Endothelial cell of hepatic sinusoid (primary cell): ENCODE data around the gene ZNF892.
"Not testable (repeated sequence)": the region's sequence is repeated elsewhere in the genome, so short reads cannot be mapped to it uniquely, and the experiment has no call there.

Source experiments
- in situ Hi-C: cut with HindIII; loops from 2 replicates; pipeline ENCODE4 v1.10.0; 2017; ENCODE audit warnings: low sequenced_read_pairs

ZNF892 gene

DNA sequence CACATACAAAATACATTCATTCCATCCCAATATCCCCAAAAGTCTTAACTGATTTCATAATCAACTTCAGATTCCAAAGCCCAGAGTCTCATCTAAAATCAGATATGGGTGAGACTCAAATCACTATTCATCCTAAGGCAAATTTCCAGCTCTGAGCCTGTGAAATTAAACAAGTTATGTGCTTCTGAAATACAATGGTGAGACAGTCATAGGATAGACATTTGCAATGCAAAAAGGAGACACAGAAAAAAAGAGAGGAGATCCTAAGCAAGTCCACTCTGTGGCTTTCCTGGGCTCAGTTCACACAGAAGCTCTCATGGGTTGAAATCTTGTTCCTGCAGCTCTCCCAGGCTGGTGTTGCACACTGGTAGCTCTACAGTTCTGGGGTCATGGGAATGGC, 18.3 kb downstream of the ZNF892 start:
- in situ Hi-C loops, result no loop called here

DNA sequence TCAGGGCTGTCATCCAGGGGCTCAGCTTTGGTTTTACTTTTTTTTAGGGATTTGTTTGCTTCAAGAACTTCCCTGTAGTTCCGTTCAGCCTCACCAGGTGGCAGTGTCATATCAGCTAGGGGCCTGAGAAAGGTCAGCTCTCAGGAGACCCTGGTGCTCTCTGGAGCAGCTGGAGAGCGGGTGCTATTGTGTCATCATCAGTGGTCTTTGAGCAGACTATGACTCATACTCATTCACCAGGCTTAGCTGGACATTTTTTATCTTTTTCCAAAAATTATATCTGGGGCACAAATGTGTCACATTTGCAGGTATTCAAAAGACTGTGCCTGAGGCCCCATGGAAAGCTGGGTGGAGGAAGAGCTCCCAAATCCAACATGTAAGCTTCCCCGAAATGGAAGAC, 24.4 kb downstream of the ZNF892 start:
- in situ Hi-C loops, result no loop called here

DNA sequence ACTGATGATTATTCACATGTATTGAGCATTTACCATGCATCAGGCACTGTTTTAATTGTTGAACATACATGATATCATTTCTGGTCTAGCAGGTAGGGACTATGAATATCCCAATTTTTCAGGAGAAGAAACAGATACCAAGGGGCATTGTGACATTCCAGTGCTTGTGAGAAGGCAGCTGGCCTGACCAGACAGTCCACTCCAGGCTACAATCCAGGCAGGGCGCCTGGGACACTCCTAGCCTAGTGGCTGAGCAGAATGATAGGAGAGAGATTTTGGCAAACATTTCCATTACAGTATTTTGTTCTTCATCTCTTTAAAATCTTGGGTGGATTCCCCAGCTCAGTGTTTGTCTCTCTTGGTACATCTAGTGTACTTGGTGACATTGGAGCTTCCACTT, 24.9 kb downstream of the ZNF892 start:
- in situ Hi-C loops, result no loop called here

DNA sequence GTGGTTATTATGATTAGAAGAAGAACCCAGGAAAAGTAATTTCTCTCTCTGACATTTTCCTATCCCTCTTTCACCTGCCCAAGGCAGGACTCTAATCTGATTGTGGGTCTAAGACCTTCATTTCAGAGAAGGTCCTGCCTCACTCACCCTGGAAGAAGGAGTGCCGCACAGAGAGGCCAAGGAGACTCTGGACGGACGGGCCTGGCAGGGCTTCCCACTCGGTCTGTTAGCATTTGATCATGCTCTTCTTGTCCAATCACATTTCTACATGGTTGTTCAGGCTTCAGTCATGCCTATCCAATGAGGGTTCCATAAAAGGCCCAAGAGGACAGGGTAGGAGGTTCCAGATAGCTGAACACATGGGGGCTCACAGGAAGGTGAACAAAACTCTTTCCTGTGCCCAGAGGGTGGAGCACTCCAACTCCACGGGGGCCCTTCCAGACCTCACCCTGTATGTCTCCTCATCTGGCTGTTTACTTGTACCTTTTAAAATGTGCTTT, 27.0 kb downstream of the ZNF892 start:
- in situ Hi-C loops, result no loop called here

DNA sequence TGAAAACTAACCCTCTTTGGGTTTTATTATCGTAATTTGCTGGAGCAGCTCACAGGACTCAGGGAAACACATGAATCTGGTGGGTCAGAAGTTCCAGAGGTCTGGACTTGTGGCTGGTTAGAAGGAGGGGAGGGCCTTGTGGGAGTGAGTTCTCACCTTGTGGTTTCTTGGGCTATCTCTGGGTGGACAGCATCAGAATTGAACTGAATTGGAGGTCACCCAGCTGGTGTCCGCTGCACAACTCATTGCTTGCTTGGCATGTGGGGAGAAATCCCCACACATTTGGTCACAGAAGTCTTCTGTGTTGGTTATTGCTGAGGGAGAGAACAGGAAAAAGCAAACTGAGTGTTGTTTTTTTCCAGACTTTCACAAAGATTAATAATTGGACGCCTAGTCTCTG, 27.5 kb downstream of the ZNF892 start:
- in situ Hi-C loops, result no loop called here

DNA sequence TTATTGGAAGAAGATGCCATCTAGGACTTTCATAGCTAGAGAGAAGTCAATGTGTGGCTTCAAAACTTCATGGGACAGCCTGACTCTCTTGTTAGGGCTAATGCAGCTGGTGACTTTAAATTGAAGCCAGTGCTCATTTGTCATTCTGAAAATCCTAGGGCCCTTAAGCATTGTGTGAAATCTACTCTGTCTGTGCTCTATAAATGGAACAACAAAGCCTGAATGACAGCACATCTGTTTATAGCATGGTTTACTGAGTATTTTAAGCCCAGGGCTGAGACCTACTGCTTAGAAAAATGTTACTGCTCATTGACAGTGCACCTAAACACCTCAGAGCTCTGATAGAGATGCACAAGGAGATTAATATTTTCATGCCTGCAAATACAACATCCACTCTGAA, 30.8 kb downstream of the ZNF892 start:
- in situ Hi-C loops, result no loop called here

DNA sequence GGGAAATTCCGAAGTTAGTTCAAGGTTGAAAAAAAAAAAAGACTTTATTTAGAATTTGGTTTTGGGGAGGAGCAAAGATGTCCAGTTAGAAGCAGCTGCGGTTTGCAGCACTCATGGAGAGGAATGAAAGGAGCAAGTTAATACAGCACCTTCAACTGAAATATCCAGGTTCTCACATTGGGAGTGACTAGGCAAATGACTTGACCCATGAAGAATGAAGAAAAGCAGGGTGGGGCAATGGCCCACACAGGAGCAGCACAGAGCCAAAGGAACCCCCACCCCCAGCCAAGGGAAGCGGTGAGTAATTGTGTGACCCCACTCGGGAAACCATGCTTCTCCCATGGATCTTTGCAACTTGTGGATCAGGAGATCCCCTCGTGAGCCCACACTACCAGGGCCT, 32.8 kb downstream of the ZNF892 start:
- in situ Hi-C loops, result no loop called here

DNA sequence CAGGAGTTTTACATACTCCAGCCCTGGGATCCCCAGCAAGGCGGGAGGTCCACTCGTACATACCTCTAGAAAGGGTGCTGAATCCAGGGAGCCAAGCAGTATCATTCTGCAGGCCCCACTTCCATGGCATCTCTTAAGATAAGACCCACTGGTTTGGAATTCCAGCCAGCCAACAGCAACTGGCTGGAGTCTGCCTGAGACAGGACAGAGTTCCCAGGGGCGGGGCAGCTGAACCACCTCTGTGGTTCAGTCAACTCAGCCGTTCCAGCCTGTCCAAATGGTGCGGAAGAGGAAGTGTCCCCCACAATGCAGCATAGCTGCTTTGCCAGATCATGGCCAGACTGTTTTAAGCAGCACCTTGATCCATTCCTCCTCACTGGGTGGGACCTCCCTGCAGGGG, 33.2 kb downstream of the ZNF892 start:
- in situ Hi-C loops, result no loop called here

DNA sequence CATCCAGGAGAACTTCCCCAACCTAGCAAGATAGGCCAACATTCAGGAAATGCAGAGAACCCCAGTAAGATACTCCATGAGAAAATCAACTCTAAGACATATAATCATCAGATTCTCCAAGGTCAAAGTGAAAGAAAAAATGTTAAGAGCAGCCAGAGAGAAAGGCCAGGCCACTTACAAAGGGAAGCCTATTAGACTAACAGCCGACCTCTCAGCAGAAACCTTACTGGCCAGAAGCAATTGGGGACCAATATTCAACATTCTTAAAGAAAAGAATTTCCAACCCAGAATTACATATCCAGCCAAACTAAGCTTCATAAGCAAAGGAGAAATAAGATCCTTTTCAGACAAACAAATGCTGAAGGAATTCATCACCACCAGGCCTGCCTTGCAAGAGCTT, 34.8 kb downstream of the ZNF892 start:
- in situ Hi-C loops, result not testable (repeated sequence)
